ENCODE data around the gene DIP2C. TPM values are rescaled to one million over a fixed set of nuclear protein-coding genes. Genes with fewer than 3 reads are reported as not detected.

The DIP2C gene
- total RNA-seq, 1 donor from 2014 or later: 10.1 TPM

DNA sequence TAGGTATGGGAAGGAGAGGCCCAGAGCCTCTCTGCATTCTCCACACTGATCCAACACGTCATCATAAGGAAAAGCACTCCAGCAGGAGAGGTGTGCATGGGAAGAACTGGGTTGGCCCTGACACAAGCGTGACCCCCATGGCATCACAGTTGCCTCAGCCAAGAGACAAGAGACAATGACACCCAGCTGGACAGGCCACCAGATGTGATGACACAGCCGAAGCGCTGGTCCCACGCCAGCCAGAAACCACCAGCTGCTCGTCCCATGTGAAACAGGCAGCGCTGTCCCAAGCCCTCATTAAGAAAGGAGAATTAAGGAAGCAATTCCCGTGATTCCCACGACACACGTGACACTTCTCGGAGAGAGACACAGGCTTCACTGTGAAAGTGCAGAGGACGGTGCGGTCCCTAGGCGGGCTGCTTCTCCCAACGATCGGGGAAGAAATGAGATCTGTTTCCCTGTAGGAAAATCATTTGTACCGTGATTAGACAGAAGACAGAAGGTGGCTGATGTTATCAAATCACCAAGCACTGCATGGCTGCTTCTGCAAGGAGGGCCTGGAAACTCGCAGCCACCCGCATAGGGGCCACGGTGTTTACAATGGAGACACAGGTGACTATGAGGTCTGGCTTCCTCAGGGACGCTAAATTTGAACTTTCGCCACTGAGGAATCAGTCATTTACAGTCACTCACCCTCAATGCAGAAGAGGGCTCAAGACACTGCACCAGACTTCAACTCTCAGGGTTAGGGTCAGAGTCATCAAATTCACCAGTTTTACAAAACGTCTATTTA is 74.5 kb downstream of the DIP2C start:
- Histone ChIP-seq H3K36me3 (no peaks in the 10 kb centered on the region), H3K4me1 (peaks cover 37% of the 10 kb centered on the region), H3K4me3 (no peak overlapping the region), H4K20me1 (ENCODE audit: low read depth) (peaks cover 83% of the 10 kb centered on the region), H3K79me2 (ENCODE audit: low read depth) (peaks cover 84% of the 10 kb centered on the region), H3K27me3 (no peaks in the 10 kb centered on the region), H2AFZ (replicated peaks) (no peak overlapping the region), H3K9me3 (ENCODE audit: low read depth) (no peaks in the 10 kb centered on the region), H3K4me2 (no peak overlapping the region), H3K9ac (no peak overlapping the region), H3F3A (ENCODE audit: low read depth) (peaks cover 21% of the 10 kb centered on the region), H3K27ac (no peak overlapping the region)
- no peaks in the 10 kb centered on the region for H3K9me3 Mint-ChIP-seq
- H3K27me3 Mint-ChIP-seq (ENCODE audit: insufficient read depth, low read depth): peaks cover 4% of the 10 kb centered on the region
- H3K36me3 Mint-ChIP-seq: peaks cover 5% of the 10 kb centered on the region
- no peak for DNase-seq (ENCODE audit: low spot score)
- peak overlapping the region; percentile 72 for H3K27ac Mint-ChIP-seq
- H3K4me3 Mint-ChIP-seq: no peak overlapping the region
- peaks cover 81% of the 10 kb centered on the region for H3K4me1 Mint-ChIP-seq
- TF ChIP-seq, protein P1, sequence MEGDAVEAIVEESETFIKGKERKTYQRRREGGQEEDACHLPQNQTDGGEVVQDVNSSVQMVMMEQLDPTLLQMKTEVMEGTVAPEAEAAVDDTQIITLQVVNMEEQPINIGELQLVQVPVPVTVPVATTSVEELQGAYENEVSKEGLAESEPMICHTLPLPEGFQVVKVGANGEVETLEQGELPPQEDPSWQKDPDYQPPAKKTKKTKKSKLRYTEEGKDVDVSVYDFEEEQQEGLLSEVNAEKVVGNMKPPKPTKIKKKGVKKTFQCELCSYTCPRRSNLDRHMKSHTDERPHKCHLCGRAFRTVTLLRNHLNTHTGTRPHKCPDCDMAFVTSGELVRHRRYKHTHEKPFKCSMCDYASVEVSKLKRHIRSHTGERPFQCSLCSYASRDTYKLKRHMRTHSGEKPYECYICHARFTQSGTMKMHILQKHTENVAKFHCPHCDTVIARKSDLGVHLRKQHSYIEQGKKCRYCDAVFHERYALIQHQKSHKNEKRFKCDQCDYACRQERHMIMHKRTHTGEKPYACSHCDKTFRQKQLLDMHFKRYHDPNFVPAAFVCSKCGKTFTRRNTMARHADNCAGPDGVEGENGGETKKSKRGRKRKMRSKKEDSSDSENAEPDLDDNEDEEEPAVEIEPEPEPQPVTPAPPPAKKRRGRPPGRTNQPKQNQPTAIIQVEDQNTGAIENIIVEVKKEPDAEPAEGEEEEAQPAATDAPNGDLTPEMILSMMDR (IDR thresholded peaks at IDR 0.05): no peak
- no peak for TF ChIP-seq EZH2 (IDR thresholded peaks at IDR 0.05)
- TF ChIP-seq EZH2phosphoT487 (IDR thresholded peaks at IDR 0.05): no peak

DNA sequence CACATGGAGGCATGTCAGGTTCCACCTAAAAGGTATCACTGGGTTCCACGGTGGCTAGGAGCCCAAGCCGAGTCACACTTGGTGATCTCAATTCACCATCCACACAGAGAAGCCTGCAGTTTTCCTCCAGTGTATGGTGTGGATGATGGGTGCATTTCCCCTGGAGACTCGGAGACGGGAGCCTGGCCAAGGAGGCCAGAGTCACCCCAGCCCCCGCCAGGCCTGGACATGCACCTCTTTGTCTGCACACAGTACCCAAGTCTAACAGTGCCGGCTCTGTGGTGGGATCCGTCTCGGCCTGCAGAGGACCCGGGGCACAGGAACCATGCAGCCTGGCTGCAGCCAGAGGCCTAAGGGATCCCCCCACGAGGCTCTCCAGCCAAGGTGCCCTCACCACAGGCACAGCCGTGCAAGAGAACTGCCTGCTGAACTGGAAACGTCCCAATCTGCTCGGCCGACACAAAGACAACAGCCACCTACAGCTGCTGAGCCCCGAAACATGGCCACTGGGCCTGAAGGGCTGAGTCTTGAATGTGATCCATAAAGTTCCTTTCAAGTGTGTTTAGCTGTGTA is 75.2 kb downstream of the DIP2C start:
- no peak overlapping the region for H3K9ac ChIP-seq
- peaks cover 85% of the 10 kb centered on the region for H4K20me1 ChIP-seq (ENCODE audit: low read depth)
- no peak overlapping the region for H3K27ac ChIP-seq
- no peaks in the 10 kb centered on the region for H3K9me3 ChIP-seq (ENCODE audit: low read depth)
- H3K4me1 ChIP-seq: peaks cover 45% of the 10 kb centered on the region
- no peaks in the 10 kb centered on the region for H3K9me3 Mint-ChIP-seq
- TF ChIP-seq, protein P1 (IDR thresholded peaks at IDR 0.05): no peak
- TF ChIP-seq EZH2phosphoT487 (IDR thresholded peaks at IDR 0.05) (no peak), EZH2 (IDR thresholded peaks at IDR 0.05) (no peak)
- DNase-seq (ENCODE audit: low spot score): no peak
- H3K4me1 Mint-ChIP-seq: peaks cover 88% of the 10 kb centered on the region
- peaks cover 78% of the 10 kb centered on the region for H3K79me2 ChIP-seq (ENCODE audit: low read depth)
- no peak overlapping the region for H3K4me3 ChIP-seq
- H3K4me2 ChIP-seq: no peak overlapping the region
- peaks cover 4% of the 10 kb centered on the region for H3K27me3 Mint-ChIP-seq (ENCODE audit: insufficient read depth, low read depth)
- peaks cover 29% of the 10 kb centered on the region for H3F3A ChIP-seq (ENCODE audit: low read depth)
- H3K4me3 Mint-ChIP-seq: no peak overlapping the region
- H3K27ac Mint-ChIP-seq: no peak overlapping the region
- H3K27me3 ChIP-seq: no peaks in the 10 kb centered on the region
- no peak overlapping the region for H2AFZ ChIP-seq (replicated peaks)
- H3K36me3 ChIP-seq: no peaks in the 10 kb centered on the region
- peaks cover 5% of the 10 kb centered on the region for H3K36me3 Mint-ChIP-seq

DNA sequence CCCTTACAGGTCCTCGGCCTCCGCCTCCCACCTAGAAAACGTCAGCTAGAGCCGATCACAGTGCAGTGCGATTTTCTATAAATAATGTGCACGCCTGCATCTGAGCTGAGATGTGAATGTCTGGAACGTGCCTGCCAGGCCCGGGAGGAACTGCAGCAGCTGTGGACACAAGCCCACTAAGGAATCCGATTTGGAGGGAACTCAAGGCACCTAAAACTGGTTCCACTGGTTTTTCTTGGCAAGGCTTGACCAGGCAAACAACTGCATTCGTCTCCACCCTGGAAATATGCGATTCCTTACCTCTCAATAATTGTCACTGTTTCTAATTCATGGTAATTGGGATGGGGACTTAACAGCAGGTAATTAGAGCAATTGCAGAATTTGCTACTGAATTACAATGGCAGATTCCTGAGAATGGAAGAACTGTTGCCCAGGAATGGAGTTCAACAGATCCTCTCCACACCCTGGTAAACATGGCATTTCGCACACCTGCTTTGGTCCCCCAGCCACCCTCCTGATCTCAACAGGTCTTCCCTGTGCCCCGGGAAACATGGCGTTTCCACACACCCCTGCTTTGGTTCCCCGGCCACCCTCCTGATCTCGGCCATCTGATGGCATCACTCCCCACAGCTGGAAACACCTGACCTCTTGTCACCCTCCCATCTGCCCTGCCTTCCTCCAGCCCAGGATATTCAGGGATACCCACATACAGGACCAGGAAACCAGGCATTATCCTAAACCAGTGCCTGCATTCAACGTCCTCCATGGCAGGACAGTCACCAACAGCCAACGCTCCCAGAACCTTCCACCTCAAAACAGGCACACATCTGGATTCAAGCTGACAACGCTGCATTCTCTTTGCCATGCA is 76.0 kb downstream of the DIP2C start:
- TF ChIP-seq EZH2phosphoT487 (IDR thresholded peaks at IDR 0.05): no peak
- TF ChIP-seq EZH2 (IDR thresholded peaks at IDR 0.05): no peak
- TF ChIP-seq, protein P1 (IDR thresholded peaks at IDR 0.05): no peak
- Histone ChIP-seq H4K20me1 (ENCODE audit: low read depth) (peaks cover 88% of the 10 kb centered on the region), H3K4me3 (no peak overlapping the region), H3K79me2 (ENCODE audit: low read depth) (peaks cover 78% of the 10 kb centered on the region), H3K36me3 (no peaks in the 10 kb centered on the region), H3K4me2 (no peak overlapping the region), H3K9me3 (ENCODE audit: low read depth) (no peaks in the 10 kb centered on the region), H2AFZ (replicated peaks) (no peak overlapping the region), H3K27ac (no peak overlapping the region), H3K4me1 (peaks cover 51% of the 10 kb centered on the region), H3K9ac (no peak overlapping the region), H3F3A (ENCODE audit: low read depth) (peaks cover 36% of the 10 kb centered on the region), H3K27me3 (no peaks in the 10 kb centered on the region)
- Mint-ChIP-seq H3K27me3 (ENCODE audit: insufficient read depth, low read depth) (peaks cover 2% of the 10 kb centered on the region), H3K36me3 (peaks cover 7% of the 10 kb centered on the region), H3K27ac (peak overlapping the region; percentile 65), H3K4me3 (no peak overlapping the region), H3K4me1 (peaks cover 88% of the 10 kb centered on the region), H3K9me3 (peaks cover 2% of the 10 kb centered on the region)
- DNase-seq (ENCODE audit: low spot score): no peak

Data from neural progenitor cell (in vitro differentiated cells).